ENCODE measurements around the gene GGT7. TPM values are rescaled to one million over a fixed set of nuclear protein-coding genes. Genes with fewer than 3 reads are reported as not detected.

Gene GGT7
- total and polyA plus RNA-seq, 2 of the 4 experiments (the other 2 are of a cell fraction) = 3.4 to 25.9 TPM

- ATAC-seq (ENCODE audit: low read depth) = no peak
- Histone ChIP-seq H3K18ac (ENCODE audit: low read depth, low read length) (peak overlapping the region; percentile 34), H2AK9ac (replicated peaks; ENCODE audit: low read depth, low read length, poor library complexity) (peak overlapping the region; percentile 77), H3K4me2 (ENCODE audit: low read depth, low read length) (peak overlapping the region; percentile 97), H3K4ac (ENCODE audit: low read depth, low read length) (peak overlapping the region; percentile 67), H4K8ac (ENCODE audit: low read depth in 2 of 2, low read length in 2 of 2) (peak overlapping the region; percentile 46 to 74; a peak in 3 of 4 replicates), H3K23ac (ENCODE audit: low read depth, low read length) (peak overlapping the region; percentile 69), H3K27ac (ENCODE audit: insufficient read depth, low read length) (peak overlapping the region; percentile 18; the same call in 1 of the 2 replicates), H2BK120ac (ENCODE audit: low read depth, low read length) (peak overlapping the region; percentile 29), H3K9me1 (ENCODE audit: insufficient read depth, low read length) (peaks cover 20% of the 10 kb centered on the region), H3K9ac (ENCODE audit: low read depth, low read length) (peak overlapping the region; percentile 85), H4K5ac (ENCODE audit: low read depth, low read length) (peak overlapping the region; percentile 4; the same call in 1 of the 2 replicates), H3K27me3 (ENCODE audit: control insufficient read depth, insufficient read depth, low read length) (no peaks in the 10 kb centered on the region), H2BK15ac (ENCODE audit: low read depth, low read length) (no peak overlapping the region; the same call in 2 of the 3 replicates), H3K4me1 (ENCODE audit: control insufficient read depth, insufficient read depth, low read length) (peaks cover 14% of the 10 kb centered on the region), H4K91ac (ENCODE audit: insufficient read depth, low read depth, low read length) (peak overlapping the region; percentile 40), H3K36me3 (ENCODE audit: control insufficient read depth, insufficient read depth, low read length) (no peaks in the 10 kb centered on the region), H2BK5ac (ENCODE audit: low read depth, low read length, poor library complexity, severe bottlenecking) (no peak overlapping the region), H3K79me1 (ENCODE audit: low read depth in 1 of 2, low read length in 2 of 2) (peaks cover 13 to 46% of the 10 kb centered on the region in 2 experiments), H3K56ac (ENCODE audit: extremely low read depth, insufficient read depth, low read length) (peak overlapping the region; percentile 77), H4K20me1 (ENCODE audit: insufficient read depth, low read length) (no peaks in the 10 kb centered on the region; the same call in 1 of the 2 replicates), H3K4me3 (ENCODE audit: insufficient read depth, low read depth, low read length) (peak overlapping the region; percentile 62), H2BK20ac (ENCODE audit: low read depth, low read length) (peak overlapping the region; percentile 12; the same call in 1 of the 2 replicates), H2AFZ (replicated peaks; ENCODE audit: low read length, poor library complexity) (peak overlapping the region; percentile 94), H3K14ac (replicated peaks; ENCODE audit: low read depth, low read length) (peak overlapping the region; percentile 93), H2AK5ac (ENCODE audit: low read depth, low read length) (peak overlapping the region; percentile 52), H3K9me3 (ENCODE audit: control insufficient read depth, insufficient read depth, low read length) (no peaks in the 10 kb centered on the region)
- BruUV-seq (replicated peaks) = no TSS peak
- intact Hi-C loops (cut with micrococcal nuclease) (loop anchor here (5.0 to 10.0 kb wide), 4 partner anchors 130 to 403 kb away; partner anchors contain the start of gene MMP24OS), in situ Hi-C loops (cut with MboI; ENCODE audit: low sequenced_read_pairs) (loop anchor here (5.0 to 25.0 kb wide), 2 partner anchors 85 to 390 kb away; partner anchors contain the start of genes GSS and MYH7B), dilution Hi-C loops (cut with HindIII; ENCODE audit: low sequenced_read_pairs, unreplicated experiment) (no loop called here)
- POLR2A ChIA-PET (ENCODE audit: unreplicated experiment) = no interaction called here
- no CpG with 5 or more reads among the region's 10 CpGs for WGBS, 2 experiments (ENCODE audit: extremely low coverage in 2 of 2, insufficient read length in 1 of 2)
- CTCF ChIA-PET = interaction anchor here (0.9 to 3.3 kb wide), 2 partner anchors 76 to 83 kb away, joined by 3 to 19 read pairs; partner anchors contain the start of genes GSS and MYH7B
- DNase-seq = no peak
- no peak for TF ChIP-seq MAFK (IDR thresholded peaks at IDR 0.05; ENCODE audit: low read depth, low read length)
- TF ChIP-seq BHLHE40 (IDR thresholded peaks at IDR 0.05; ENCODE audit: low read depth, low read length) = no peak
Measured at GRCh38 chr20:34871966-34872621, 562 bp downstream of the GGT7 start.
